HG03521 (cell line): Measurements from ENCODE around the gene LAMB1.

Experiments used
- ATAC-seq: cut with Tn5 transposase; IDR thresholded peaks from one replicate; pipeline ENCODE4 v1.9.1; 2021; ENCODE audit warnings: mild to moderate bottlenecking, moderate library complexity; ENCODE audit not compliant: unreplicated experiment

LAMB1 gene

DNA sequence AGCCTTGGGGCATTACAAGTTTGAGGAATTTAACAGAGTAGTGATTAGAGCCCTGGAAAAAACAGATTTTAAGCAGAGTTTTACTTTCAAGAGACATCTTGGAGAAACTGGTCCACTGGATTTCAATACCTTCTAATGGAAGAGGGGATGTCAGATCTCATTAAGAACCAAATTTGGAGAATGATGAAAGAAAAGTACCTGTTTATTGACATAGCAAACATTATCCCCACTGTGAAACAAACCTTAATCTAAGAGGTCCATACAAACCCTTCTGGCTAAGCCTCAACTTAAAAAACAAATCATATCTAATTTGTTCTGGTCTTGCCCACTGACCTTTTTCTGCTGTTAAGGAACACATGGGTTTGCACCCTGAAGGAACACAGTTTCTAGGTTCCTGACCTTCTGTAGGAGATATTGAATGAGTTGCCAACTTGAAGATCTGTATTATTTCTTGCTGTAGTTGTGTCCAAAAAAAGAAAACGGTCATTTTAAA is 53.5 kb downstream of the LAMB1 start:
- ATAC-seq, result no peak

DNA sequence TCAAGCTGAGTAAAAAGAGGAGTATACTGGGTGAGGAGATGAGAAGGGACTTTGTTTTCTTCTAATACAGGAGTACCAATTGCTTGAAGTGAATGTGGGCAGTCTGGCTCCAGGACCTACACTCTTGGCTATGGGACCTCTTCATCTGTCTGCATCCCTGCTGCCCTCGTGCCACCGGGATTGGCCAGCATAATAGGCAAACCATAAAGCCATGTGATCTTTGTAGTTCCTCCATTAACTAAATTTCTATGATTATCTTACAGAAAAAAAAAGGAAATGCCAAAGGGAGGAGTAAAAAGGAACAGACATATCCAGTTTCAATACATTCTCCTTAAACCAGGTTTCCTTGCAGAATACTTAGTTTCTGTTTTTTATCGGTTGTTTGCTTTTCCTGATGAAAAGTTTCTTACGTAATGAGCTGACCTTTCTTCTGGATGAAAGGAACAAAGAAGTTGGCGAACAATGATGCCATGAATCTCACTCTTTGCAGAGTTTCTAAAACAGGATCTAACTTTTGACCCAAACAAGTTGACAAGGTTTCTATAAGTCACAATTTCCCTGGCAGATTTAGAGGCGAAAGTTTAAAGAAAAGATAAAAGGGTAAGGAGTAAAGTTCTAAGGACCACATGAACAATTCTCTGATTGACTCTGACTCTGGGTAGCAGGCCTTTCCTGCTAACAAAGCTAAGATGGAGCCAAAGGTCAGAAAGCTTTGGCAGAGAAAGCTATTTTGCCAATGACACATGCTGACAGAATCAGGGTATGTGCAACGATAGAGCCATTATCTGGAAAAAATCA is 54.1 kb downstream of the LAMB1 start:
- no peak for ATAC-seq

DNA sequence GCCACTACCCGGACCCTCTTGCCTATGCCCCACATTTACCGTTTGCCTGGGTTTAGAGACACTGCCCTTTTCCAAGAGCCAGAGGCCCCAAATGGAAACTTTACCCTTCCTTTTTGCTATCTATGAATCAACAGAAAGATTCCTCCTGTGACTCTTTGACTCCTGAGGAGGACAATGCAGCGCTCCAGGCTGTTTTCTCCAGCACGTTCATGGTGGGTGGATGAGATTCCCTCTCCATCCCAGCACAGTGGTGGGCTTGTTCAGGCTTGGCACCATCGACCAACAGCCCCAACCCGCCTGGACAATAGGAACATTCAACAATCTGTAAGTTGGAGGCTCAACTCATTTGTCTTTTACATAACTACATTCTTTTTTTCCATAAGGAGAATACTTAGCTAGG is 56.1 kb downstream of the LAMB1 start:
- no peak for ATAC-seq

DNA sequence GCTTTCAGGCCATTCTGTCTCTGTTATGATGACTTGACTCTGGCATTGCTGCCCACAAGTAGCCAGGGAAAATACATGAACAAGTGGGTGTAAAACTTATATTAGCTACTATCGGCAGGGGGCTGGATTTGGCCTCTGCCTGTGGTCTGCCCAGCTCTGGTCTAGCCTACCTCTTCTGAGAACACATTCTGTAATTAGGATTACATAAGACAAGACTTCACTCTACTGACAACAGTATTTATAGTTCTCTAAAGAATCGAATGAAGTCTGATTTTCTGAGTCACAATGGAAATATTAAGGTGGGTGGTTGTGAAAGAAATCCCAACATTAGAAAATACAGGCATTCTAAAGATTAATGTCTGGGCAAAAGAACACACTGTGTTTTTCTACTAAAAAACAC is 56.5 kb downstream of the LAMB1 start:
- ATAC-seq, result no peak

DNA sequence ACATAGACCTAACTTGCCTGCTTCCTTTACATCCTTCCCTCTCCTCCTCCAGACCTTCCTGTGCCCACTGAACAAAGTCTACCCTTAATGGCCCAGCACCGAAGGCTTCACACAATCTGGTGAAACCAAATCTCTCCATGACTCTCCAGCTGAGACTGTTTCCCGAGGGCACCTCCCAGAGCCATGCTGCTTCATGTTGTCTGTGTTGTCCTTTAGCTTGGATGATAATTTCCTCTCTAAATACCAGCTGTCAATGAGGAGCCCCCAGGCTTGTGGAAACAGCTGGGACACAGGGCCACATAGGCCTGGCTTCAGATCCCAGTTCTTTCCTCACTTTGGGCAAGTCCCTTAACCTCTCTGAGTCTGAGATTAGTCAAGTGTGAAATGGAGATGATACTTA is 57.6 kb downstream of the LAMB1 start:
- no peak for ATAC-seq

DNA sequence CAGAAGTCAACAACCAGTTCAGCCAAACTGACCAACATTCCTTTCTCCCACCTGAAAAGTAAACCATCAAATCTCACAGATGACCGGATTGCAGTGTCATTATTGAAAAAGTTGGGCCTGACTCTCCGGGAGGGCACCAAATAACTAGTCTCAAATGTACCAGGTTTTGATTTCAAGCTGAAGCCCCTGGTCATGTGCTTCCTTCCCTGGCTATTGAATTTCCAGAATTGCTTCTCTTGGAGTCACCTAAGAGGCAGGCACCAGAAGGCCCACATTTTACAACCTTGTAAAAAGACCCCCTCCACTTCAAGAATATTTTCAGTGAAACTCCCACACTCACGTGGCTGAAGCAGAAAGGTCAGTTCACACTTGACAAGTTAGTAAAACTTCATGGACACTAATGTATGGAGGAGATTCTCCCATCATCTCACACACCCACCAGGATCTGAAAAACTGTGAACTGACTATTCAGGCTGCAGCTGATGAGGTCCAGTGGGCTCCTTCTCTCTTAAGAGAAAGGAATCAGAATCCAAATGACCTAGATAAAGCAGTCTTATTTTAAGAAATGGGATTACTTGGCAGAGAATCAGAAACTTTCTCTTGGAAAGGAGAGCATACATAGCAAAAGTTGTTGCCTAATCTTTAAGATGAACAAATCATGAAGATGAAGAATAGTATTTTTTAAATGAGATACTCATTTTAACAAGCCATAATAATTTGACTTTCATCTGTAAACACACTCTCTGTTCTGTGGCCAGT is 58.4 kb downstream of the LAMB1 start:
- ATAC-seq, result no peak

DNA sequence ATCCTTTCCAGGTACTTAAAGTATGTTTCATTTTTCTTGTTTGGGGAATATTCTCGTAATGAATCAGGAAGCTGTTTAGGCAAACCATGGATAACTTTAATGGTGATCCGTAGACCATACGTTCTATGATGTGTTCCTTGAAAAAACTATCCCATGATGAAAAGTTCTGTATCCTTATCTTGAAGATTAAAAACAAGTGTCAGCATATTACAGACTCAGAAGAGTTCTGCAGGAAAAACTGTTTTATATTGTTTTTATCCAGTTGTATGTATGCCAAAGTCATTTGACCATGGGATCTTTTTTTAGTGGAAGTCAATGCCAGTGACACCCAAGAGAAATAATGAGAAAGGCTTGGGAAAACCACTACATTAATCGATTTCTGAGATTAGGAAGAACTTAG is 59.9 kb downstream of the LAMB1 start:
- no peak for ATAC-seq

DNA sequence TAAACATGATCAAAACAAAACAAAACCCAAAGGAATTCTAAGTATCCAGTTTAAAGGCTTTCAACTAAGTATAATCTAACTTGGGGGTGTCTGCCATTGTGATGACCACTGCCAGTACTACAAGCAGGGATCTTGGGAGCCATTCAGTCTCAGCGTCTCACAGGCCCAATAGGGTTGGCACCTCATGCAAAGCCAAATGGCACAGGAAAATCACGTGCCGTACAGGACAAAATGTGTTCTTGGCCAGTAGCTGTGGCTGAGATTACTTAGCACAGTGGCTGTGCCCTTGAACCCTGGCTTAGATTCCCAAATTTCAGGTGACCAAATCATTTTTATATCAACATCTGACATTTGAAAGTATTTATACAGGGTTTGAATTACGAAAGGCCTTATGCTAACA is 62.0 kb downstream of the LAMB1 start:
- no peak for ATAC-seq

DNA sequence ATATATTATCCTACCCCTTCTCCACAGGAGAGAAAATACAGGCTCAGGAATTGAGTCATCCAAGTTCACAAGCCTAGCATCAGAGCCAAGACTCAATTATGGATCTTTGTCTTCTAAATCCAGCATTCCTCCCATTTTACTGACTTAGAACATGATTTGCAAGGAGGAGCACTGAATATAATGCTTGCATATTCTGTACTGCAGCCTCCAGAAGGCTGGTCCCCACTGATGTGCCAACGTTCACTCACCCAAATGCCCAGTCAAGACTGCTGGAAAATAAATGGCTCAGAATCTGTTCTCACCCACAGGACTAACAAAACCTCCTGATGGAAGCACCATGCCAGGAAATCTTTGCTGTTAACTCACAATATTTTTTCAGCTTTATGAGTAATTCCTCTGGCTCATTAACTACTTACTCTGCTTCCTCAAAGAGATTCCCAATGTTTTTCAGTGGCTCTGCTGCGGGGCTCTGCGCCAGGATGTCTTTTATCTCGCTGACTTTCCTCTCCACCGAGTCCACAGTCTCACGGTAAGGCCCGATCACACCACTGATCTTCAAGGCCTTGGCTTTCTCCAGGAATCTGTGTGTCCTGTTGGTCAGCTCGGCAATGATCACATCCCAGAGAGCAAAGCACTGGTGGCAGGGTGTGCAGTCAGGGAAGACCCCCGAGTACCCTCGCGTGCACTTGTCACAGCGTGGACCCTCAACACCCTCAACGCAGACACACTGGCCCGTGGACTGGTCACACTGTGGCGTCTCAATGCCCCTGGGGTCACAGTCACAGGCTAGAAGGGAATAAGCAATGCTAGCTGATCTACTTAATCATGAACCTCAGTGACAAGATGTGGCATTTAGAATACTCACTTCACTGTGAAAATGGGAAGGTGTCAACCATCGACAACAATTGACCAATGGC is 63.1 kb downstream of the LAMB1 start:
- no peak for ATAC-seq

DNA sequence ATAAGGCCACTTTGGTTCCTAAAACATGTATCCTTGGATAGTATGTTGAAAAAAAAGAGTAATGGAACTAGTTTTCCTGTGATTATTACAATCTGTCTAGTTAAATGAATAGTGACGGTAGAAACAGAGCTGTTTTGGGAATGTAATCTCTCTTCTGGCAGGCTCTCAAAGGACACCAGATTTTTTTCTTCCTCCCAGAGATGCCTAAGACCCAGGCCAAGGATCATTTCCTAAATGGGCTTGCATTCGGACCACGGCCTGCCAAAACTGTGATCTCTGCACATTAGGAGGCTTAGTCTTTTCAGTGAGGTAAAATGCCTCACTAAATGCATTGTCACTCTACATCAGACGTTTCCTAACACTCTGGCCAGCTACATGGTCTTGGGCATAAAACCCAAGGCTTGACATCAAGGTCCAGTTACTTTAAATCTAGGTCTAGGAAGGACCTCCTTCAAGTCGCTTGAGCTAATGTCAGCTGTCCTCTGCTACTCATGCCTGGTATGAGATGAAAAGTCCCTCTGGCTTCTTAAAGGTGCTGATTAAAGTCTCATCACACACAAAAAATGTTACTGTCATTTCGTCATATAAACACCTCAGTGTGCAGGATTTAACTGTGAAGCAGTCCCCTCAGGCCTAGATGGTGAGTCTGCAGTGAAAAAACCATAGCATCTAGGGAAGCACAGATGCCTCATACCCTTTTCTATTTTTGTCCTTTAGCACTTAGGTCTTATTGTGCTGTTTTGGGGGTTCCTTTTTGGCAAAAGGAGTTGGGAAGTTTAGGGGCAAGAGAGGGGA is 64.3 kb downstream of the LAMB1 start:
- ATAC-seq, result no peak

DNA sequence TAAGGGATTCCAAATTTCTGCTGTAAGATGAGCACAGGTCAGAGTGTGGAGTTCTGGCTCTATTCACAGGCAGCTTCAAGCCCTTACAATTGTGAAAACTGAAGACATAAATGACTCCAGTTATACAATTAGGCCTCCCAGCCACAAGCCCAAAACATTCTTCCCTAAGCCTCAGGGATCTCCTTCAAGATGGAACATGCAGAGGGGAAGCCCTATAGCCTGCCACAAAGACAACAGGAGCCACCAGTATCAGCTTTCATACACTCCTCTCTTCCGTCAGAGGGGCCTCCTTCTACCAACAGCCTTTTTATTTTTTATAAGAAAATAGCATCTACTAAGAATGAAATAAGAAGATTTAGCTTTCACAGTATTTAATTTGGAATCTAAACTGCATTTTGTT is 65.4 kb downstream of the LAMB1 start:
- no peak for ATAC-seq

DNA sequence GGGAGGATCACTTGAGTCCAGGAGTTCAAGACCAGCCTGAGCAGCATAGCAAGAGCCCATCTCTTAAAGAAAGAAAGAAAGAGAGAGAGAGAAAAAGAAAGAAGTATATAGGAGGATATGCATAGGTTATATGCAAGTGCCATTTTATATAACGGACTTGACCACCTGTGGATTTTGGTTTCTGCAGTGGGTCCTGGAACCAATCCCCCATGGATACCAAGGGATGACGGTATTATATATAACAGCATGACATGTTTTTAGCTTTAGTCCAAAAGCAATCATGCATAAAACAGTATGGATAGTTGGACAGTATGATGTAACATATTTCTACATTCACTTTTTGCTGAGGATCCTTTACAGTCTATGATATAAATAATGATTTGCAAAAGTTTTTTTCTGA is 66.6 kb downstream of the LAMB1 start:
- ATAC-seq, result no peak

DNA sequence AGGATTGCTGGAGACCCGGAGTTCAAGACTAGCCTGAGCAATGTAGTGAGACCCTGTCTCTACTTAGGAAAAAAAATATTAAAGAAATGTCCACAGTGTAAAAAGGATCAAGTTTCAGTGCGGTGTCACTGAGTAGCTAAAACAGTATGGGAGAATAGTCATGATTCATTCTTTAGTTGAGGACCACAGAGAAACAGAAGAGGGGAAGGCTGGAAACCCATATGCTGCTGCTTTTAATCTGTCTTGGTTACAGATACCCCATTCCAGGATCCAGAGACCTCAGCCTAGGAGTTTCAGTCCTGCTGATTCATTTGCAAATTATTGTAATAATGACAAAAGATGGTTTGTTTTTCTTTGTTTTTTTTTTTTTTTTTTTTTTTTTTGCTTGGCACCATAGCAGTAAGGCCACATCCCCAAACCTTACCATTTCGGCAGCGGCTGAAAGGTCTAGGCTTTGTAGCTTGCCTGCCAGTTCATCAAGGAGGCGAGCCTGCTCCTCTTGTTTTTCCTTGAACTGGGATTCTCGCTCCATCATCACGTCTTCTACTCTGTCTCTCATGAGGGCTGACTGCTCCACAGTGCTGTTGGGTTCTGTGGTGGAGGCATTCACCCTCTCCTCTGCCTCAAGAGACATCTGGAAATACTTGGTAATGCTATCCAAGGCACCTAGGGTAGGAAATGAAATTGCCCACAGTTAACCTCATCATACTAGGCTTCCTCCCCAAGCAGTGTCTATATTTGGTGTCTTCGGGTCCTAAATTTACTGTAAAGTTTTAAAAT is 67.8 kb downstream of the LAMB1 start:
- no peak for ATAC-seq

DNA sequence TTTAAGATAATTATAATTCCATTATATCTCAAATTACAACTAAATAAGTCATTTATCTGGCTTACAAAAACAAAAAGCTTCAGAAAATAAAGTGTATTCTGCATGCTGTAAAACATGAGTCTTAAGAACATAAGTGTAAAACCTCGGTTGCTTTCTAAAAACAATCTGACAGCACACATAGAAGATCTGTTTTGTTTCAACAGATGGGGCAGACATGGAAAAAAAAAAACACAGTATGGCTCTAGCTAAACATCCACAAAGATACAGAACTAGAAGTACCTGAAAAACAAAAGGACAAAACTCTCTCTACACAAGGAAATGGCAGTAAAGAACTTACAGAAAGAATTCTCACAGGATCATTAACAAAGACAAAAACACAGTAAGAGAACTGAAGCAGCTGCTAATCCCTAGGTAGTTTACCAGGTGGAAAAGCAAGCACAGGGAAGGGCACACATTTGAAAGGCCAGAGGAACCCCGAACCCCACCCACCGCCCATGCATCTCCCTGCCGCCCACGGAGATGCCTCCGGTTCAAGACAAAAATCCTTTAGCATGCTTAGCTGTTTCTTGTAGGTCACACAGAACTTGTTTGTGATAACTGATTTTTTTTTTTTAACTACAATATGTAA is 69.5 kb downstream of the LAMB1 start:
- no peak for ATAC-seq

DNA sequence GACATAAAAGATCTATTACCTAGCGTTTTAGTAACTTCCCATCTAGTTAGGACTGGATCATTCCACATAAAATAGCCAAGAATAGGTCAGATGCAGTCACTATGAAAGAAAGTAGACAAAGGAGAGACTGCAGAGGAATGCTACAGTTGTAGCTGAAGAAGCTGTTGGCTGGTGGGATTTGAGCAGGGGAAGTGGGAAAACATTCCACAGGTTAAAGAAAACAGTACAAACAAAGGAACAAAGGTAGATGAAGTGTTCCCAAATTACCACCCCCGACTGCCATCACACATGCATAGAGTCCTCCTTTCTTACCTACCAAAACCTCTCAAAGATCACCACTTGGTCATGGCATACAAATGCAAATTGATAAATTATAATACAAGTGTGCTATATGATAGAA is 70.2 kb downstream of the LAMB1 start:
- ATAC-seq, result no peak

DNA sequence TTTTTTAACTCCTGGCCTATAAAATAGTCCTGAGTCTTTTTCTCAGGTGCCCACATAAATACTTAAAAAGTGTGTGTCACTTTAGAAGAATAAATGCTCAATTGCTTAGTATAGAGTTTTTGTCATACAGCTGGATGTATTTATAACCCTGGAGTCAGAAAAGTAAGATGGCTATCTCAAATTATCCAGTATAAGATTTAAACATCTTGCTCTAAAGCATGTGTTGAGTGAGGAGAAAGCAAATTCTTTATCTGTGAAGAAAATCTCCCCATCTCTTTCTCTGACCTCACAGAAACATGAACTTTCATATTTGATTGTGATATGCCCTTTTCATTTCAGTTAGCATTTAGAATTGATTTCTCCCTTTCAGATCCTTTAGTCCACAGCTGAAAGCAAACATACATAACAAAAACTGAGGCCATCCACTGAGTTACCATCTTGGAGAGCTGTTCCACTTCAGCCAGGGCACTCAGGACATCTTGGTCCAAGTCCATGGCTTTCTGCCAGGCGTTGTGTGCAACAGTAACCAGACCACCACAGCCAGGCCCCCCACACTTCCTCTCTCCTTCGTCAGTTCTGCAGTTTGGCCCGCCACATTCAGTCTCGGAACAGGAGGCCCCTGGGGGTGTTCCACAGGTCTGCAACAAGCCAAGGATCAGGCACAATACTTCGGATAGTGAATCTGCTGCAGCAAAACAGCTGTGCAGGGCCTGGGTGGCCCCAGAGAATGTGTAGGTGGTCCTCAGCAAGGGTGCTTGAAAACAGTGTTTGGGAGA is 71.0 kb downstream of the LAMB1 start:
- no peak for ATAC-seq

DNA sequence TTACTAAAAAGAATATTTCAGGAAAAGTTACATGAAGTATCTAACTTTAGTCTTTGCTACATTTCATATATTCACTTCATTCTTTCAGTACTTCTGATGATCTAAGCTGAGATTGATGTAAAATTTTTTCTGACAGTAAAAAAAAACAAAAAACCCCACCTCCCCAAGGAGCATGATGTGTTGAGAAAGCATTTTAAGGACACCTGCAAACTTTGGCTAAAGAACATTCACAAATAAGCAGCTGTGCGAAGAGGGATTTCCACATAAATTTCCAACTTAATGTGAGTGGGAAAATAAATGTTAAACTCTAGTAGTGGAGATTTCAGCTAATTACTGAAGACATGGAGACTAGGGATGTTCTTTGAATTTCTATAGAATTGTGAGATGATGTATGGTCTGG is 76.5 kb downstream of the LAMB1 start:
- no peak for ATAC-seq

DNA sequence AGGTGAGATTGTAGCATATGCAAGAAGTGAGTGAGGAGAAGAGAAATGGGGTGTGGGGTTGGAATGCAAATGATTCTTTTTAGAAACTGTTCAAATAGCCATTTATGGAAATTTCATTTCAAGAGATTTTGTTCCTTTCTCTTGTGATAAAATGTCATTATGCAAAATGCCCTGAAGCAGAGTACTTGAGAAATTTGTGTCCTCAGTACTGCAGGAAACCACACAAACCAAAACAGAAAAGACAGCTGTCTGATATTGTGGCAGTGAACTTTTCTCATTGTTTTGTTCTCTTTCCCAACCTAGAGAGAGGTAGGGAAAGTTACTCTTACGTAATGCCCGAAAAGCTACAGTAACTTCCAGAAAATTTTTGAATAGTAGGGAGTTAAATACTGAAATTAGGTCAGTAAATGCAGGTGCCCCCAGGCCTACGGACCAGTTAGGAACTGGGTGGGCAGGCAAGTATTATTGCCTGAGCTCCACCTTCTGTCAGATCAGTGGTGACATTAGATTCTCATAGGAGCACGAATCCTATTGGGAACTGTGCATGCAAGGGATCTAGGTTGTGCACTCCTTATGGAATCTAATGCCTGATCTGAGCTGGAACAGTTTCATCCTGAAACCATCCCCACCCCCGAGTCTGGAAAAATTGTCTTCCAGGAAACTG is 78.0 kb downstream of the LAMB1 start:
- peak; percentile 84 for ATAC-seq
